ENCODE data around the gene ALPK3. TPM values are rescaled to one million over a fixed set of nuclear protein-coding genes. Genes with fewer than 3 reads are reported as not detected.

Gene ALPK3
- total and polyA plus RNA-seq, 10 of the 15 experiments (the other 5 are each of a cell fraction or from before 2014, with no cell fraction given): under 0.01 to 0.05 (median 0.02) TPM; not detected in 6

DNA sequence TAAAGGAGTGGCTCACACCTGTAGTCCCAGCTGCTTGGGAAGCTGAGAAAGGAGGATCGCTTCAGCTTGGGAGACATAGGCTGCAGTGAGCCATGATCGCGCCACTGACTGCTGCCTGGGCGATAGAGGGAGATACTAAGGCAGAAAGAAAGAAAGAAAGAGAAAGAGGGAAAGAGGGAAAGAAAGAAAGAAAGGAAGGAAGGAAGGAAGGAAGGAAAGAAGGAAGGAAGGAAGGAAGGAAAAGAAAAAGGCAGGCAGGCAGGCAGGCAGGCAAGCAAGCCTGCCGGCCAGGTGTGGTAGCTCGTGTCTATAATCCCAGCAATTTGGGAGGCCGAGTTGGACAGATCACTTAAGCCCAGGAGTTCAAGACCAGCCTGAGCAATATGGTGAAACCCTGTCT lies 82.6 kb downstream of the ALPK3 start:
- H3K79me2 ChIP-seq (ENCODE audit: control insufficient read depth, insufficient read depth, low read length): no peaks in the 10 kb centered on the region
- ChIA-PET POLR2A (no interaction called here), CTCF (no interaction called here), RAD21 (ENCODE audit: unreplicated experiment) (no interaction called here), SMC1A (ENCODE audit: uncharacterized antibody, unreplicated experiment) (interaction anchor here (1.0 kb wide), 1 partner anchor 28 kb away, joined by 3 read pairs; no protein-coding TSS in a partner anchor)
- H3K4me1 ChIP-seq (ENCODE audit: control insufficient read depth, insufficient read depth, low read length): no peaks in the 10 kb centered on the region
- WGBS (ENCODE audit: insufficient coverage, insufficient replicate concordance, low lambda C conversion rate, missing lambda C conversion rate): 72% methylated on average over 7 of the region's 7 CpGs
- intact Hi-C loops (cut with micrococcal nuclease; ENCODE audit: unreplicated experiment): no loop called here
- no peak overlapping the region for H2AFZ ChIP-seq (ENCODE audit: control insufficient read depth, low read depth, low read length)
- no peak overlapping the region for H3K9ac ChIP-seq (ENCODE audit: control insufficient read depth, insufficient read depth, low read length)
- no peak overlapping the region for H3K4me2 ChIP-seq (ENCODE audit: control insufficient read depth, insufficient read depth)
- TF ChIP-seq ELK1 (IDR thresholded peaks at IDR 0.05; ENCODE audit: low read depth, low read length) (no peak), STAT1 (conservative IDR thresholded peaks at IDR 0.05) (no peak), BMI1 (IDR thresholded peaks at IDR 0.05; ENCODE audit: borderline replicate concordance) (no peak), MXI1 (IDR thresholded peaks at IDR 0.05; ENCODE audit: low read depth, low read length) (no peak), TCF12 (IDR thresholded peaks at IDR 0.05; ENCODE audit: low read depth, low read length) (no peak), ATF7 (IDR thresholded peaks at IDR 0.05; ENCODE audit: low read depth) (no peak), NBN (IDR thresholded peaks at IDR 0.05) (no peak), SUZ12 (IDR thresholded peaks at IDR 0.05; ENCODE audit: unreplicated experiment) (no peak), ZSCAN29 (IDR thresholded peaks at IDR 0.05) (no peak), NR2C2 (IDR thresholded peaks at IDR 0.05; ENCODE audit: borderline replicate concordance, control insufficient read depth, insufficient read length, low read depth) (no peak)
- TF ChIP-seq, protein P1, sequence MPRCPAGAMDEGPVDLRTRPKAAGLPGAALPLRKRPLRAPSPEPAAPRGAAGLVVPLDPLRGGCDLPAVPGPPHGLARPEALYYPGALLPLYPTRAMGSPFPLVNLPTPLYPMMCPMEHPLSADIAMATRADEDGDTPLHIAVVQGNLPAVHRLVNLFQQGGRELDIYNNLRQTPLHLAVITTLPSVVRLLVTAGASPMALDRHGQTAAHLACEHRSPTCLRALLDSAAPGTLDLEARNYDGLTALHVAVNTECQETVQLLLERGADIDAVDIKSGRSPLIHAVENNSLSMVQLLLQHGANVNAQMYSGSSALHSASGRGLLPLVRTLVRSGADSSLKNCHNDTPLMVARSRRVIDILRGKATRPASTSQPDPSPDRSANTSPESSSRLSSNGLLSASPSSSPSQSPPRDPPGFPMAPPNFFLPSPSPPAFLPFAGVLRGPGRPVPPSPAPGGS (IDR thresholded peaks at IDR 0.05; ENCODE audit: borderline replicate concordance, insufficient read depth, low read depth, low read length, poor library complexity, severe bottlenecking): no peak
- TF ChIP-seq, protein P2, sequence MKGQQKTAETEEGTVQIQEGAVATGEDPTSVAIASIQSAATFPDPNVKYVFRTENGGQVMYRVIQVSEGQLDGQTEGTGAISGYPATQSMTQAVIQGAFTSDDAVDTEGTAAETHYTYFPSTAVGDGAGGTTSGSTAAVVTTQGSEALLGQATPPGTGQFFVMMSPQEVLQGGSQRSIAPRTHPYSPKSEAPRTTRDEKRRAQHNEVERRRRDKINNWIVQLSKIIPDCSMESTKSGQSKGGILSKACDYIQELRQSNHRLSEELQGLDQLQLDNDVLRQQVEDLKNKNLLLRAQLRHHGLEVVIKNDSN (IDR thresholded peaks at IDR 0.05; ENCODE audit: borderline replicate concordance, extremely low read length, insufficient read depth, low read depth, low read length): no peak
- TF ChIP-seq, protein P3, sequence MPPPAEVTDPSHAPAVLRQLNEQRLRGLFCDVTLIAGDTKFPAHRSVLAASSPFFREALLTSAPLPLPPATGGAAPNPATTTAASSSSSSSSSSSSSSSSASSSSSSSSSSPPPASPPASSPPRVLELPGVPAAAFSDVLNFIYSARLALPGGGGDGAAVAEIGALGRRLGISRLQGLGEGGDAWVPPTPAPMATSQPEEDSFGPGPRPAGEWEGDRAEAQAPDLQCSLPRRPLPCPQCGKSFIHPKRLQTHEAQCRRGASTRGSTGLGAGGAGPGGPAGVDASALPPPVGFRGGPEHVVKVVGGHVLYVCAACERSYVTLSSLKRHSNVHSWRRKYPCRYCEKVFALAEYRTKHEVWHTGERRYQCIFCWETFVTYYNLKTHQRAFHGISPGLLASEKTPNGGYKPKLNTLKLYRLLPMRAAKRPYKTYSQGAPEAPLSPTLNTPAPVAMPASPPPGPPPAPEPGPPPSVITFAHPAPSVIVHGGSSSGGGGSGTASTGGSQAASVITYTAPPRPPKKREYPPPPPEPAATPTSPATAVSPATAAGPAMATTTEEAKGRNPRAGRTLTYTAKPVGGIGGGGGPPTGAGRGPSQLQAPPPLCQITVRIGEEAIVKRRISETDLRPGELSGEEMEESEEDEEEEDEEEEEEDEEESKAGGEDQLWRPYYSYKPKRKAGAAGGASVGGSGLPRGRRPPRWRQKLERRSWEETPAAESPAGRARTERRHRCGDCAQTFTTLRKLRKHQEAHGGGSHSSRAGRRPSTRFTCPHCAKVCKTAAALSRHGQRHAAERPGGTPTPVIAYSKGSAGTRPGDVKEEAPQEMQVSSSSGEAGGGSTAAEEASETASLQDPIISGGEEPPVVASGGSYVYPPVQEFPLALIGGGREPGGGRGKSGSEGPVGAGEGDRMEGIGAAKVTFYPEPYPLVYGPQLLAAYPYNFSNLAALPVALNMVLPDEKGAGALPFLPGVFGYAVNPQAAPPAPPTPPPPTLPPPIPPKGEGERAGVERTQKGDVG (CRISPR knock-in tag; IDR thresholded peaks at IDR 0.05): no peak
- in situ Hi-C loops (cut with MboI): no loop called here
- H4K20me1 ChIP-seq (ENCODE audit: control insufficient read depth, insufficient read depth): no peaks in the 10 kb centered on the region
- ATAC-seq (no peak), DNase-seq (ENCODE audit: low read depth, low spot score) (no peak), FAIRE-seq (no peak)
- H3K4me3 ChIP-seq: no peak overlapping the region
- H3K9me3 ChIP-seq (replicated peaks; ENCODE audit: control insufficient read depth, insufficient read depth, low read length): no peaks in the 10 kb centered on the region
- no peaks in the 10 kb centered on the region for H3K36me3 ChIP-seq (ENCODE audit: control insufficient read depth in 2 of 2, insufficient read depth in 2 of 2, low read length in 1 of 2)
- H3K27ac ChIP-seq (ENCODE audit: control insufficient read depth, insufficient read depth): no peak overlapping the region
- H3K27me3 ChIP-seq (replicated peaks in 1 of 2; ENCODE audit: control insufficient read depth in 2 of 2, insufficient read depth in 2 of 2, low read length in 1 of 2): no peaks in the 10 kb centered on the region
- BruUV-seq (replicated peaks): no TSS peak

Measured in GM12878 (cell line).